GM12872 (cell line): ENCODE results near the gene HCN2.

ENCODE experiments used
- TF ChIP-seq, protein P1 (sequence below): IDR thresholded peaks from 3 replicates; pipeline ENCODE4 v1.5.1; 2011; ENCODE audit warnings: low read depth, mild to moderate bottlenecking, low read length, moderate library complexity; ENCODE audit not compliant: insufficient read depth

Gene HCN2

DNA sequence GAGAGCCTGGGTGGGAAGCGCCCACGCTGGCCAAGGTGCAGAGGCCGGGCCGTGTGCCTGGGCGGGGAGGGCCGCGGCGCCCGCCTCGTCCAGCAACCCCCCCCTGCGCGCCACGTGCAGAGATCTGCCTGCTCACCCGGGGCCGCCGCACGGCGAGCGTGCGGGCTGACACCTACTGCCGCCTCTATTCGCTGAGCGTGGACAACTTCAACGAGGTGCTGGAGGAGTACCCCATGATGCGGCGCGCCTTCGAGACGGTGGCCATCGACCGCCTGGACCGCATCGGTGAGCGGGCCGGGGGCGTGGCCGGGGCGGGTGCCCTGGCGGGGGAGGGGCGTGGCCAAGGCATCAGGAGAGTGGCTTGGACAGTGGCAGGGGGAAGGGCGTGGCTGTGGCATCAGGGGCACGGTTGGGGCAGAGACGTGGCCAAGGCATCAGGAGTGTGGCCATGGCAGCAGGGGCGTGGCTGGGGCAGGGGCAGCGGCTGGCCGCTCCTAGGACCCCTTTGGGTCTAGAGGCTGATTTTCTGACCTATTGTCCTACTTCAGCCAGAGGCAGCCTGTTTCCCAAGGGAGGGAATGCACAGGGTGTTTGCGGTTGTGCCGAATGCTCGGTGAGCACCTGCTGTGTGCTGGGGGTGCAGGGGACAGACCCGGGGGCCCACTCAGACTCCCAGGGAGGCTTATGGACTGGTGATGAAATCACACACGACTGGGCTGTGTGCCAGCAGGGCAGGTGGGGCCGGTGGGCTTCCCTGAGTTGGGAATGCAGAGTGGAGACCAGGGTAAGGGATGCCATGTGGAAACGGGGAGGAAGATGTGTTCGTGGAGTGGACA lies 24.3 kb downstream of the HCN2 start:
- TF ChIP-seq, protein P1, sequence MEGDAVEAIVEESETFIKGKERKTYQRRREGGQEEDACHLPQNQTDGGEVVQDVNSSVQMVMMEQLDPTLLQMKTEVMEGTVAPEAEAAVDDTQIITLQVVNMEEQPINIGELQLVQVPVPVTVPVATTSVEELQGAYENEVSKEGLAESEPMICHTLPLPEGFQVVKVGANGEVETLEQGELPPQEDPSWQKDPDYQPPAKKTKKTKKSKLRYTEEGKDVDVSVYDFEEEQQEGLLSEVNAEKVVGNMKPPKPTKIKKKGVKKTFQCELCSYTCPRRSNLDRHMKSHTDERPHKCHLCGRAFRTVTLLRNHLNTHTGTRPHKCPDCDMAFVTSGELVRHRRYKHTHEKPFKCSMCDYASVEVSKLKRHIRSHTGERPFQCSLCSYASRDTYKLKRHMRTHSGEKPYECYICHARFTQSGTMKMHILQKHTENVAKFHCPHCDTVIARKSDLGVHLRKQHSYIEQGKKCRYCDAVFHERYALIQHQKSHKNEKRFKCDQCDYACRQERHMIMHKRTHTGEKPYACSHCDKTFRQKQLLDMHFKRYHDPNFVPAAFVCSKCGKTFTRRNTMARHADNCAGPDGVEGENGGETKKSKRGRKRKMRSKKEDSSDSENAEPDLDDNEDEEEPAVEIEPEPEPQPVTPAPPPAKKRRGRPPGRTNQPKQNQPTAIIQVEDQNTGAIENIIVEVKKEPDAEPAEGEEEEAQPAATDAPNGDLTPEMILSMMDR = no peak

DNA sequence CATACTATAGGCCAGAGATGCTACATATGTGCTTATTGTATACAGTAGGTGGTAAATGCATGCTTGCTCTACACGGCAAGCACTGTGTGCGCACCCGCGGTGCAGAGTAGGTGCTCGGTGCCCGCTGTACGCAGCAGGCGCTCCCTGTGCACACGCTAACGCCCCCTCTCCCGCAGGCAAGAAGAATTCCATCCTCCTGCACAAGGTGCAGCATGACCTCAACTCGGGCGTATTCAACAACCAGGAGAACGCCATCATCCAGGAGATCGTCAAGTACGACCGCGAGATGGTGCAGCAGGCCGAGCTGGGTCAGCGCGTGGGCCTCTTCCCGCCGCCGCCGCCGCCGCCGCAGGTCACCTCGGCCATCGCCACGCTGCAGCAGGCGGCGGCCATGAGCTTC lies 25.9 kb downstream of the HCN2 start:
- TF ChIP-seq, protein P1 = no peak

DNA sequence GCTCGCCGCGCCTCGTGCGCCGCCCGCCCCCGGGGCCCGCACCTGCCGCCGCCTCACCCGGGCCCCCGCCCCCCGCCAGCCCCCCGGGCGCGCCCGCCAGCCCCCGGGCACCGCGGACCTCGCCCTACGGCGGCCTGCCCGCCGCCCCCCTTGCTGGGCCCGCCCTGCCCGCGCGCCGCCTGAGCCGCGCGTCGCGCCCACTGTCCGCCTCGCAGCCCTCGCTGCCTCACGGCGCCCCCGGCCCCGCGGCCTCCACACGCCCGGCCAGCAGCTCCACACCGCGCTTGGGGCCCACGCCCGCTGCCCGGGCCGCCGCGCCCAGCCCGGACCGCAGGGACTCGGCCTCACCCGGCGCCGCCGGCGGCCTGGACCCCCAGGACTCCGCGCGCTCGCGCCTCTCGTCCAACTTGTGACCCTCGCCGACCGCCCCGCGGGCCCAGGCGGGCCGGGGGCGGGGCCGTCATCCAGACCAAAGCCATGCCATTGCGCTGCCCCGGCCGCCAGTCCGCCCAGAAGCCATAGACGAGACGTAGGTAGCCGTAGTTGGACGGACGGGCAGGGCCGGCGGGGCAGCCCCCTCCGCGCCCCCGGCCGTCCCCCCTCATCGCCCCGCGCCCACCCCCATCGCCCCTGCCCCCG lies 26.5 kb downstream of the HCN2 start:
- TF ChIP-seq, protein P1 = no peak

DNA sequence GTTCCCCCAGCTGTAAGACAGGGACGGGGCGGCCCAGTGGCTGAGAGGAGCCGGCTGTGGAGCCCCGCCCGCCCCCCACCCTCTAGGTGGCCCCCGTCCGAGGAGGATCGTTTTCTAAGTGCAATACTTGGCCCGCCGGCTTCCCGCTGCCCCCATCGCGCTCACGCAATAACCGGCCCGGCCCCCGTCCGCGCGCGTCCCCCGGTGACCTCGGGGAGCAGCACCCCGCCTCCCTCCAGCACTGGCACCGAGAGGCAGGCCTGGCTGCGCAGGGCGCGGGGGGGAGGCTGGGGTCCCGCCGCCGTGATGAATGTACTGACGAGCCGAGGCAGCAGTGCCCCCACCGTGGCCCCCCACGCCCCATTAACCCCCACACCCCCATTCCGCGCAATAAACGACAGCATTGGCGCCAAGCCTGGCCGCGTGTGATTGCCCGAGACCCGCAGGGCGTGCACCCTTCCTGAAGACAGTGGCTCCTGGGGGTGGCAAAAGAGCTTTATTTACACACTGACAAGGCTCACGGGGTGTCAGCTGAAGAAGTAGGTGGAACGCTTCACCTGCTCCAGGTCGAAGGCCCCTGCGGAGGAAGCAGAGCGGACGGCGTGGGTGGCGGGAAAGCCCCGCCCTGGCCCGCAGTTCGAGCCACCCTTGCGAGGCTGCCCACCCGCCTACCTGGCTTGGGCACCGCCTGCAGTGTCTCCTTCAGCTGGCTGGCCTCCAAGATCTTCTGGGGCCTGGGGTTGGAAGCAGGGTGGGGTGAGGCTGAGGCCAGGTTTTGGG lies 27.3 kb downstream of the HCN2 start:
- TF ChIP-seq, protein P1 = no peak

DNA sequence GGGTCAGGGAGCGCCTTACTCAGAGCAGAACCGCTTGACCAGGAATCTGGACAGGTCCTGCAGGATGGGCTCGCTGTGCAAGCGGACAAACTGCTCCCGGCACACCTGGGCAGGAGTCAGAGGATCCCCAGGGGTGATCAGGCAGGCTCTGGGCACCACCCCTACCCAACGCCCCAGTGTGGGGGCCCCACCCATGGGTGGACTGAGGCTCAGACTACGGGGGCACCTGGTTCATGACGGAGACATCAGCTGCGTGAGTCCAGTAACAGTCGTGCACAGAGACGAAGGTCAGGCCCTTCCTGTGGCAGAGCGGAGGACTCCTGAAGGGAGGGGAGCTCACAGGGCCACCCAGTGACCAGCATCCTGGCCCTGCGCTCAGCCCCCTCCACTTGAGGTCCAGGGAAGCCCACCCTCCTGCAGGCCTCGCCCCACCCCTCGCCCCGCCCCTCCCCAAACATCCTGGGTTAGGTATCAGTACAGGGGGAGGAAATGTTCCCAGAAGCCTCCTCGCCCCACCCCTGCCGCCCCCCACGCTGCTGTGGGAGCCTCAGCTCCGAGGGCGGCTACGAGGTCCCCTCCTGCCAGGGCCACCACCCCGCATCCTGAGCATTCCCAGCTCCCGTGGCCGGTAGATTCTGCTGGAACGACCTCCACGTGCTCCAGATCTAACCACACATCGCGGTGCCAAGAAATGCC lies 28.0 kb downstream of the HCN2 start:
- TF ChIP-seq, protein P1 = no peak

DNA sequence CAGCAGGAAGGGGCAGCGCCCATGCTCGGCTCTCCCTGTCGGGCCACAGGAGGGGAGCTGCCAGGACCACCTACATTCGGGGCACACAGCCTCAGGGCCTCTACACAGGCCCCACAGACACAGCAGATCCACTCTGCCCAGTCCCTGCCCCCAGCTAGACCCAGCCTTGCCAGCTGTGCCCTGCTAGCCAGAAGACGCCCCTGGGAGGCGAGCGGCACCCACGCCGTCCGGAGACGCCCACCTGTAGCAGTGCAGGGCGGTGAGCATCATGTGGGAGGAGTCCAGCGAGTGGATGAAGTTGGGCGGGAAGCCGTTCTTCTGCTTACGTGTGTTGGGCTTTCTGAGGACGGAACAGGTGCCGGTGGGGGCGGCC lies 28.6 kb downstream of the HCN2 start:
- TF ChIP-seq, protein P1 = no peak
